ENCODE data around the gene MAPT.
"Not testable (repeated sequence)": the region's sequence is repeated elsewhere in the genome, so short reads cannot be mapped to it uniquely, and the experiment has no call there.

Gene MAPT

GRCh38 chr17:45956746-45957145, 62.4 kb downstream of the MAPT start:
- not testable (repeated sequence) for DNase-seq

DNA sequence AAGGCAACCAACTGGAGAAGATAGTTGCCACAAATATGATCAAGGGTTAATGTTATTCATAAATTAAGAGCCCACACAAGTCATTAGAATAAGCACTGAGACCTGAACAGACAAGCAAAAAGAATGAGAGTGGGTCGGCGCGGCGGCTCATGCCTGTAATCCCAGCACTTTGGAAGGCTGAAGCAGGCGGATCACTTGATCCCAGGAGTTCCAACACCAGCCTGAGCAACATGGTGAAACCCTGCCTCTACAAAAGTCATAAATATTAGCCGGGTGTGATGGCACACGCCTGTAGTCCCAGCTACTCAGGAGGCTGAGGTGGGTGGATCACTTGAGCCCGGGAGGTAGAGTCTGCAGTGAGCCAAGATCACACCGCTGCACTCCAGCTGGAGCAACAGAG, 64.0 kb downstream of the MAPT start:
- DNase-seq = no peak

- no peak for DNase-seq
Observed at GRCh38 chr17:45958994-45959665, 64.8 kb downstream of the MAPT start.

- DNase-seq = no peak
Observed at GRCh38 chr17:45960311-45960710, 66.0 kb downstream of the MAPT start.

DNA sequence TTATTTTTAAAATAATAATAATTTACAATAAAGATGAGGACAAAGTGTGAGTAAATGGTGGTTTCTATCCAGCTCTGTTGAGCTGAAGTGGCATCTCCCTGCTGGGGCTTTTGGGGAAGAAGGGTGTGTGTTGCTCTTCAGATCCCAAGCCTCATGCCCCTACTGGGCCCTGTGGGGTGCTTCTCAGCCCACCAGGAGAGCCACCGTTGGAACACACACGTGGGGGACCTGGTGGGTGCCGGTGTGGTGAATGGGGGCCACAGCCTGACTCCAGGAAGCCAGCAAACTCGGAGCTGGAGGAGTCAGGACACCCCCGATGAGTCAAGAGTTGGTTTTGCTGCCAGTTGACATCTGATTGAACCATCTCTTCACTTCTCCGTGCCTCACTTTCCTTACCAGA, 66.9 kb downstream of the MAPT start:
- DNase-seq = no peak

DNA sequence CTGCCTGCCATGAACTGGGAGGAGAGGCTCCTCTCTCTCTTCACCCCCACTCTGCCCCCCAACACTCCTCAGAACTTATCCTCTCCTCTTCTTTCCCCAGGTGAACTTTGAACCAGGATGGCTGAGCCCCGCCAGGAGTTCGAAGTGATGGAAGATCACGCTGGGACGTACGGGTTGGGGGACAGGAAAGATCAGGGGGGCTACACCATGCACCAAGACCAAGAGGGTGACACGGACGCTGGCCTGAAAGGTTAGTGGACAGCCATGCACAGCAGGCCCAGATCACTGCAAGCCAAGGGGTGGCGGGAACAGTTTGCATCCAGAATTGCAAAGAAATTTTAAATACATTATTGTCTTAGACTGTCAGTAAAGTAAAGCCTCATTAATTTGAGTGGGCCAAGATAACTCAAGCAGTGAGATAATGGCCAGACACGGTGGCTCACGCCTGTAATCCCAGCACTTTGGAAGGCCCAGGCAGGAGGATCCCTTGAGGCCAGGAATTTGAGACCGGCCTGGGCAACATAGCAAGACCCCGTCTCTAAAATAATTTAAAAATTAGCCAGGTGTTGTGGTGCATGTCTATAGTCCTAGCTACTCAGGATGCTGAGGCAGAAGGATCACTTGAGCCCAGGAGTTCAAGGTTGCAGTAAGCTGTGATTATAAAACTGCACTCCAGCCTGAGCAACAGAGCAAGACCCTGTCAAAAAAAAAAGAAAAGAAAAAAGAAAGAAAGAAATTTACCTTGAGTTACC, 68.0 kb downstream of the MAPT start:
- no peak for DNase-seq

- DNase-seq = no peak
Observed at GRCh38 chr17:45963283-45963682, 68.9 kb downstream of the MAPT start.

GRCh38 chr17:45963889-45964288, 69.5 kb downstream of the MAPT start:
- no peak for DNase-seq

DNA sequence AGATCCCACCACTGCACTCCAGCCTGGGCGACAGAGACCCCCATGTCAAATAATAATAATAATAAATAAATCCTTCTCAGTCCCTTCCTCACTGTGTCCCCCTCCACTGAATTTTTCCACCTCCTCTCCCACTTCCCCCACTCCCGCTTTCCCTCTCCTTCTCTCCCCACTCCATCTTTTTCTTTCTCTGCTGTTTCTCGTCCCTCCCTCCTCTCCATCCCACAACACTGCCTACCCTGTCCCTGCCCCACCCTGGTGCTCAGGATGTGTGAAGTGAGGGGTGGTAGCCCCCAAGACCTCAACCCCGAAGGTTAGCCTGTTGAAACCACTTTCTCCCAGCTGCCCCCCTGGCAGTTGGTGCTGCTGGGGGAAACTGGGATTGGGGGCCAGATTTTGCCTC, 70.3 kb downstream of the MAPT start:
- DNase-seq = no peak

- peak; percentile 17 for DNase-seq
Observed at GRCh38 chr17:45965812-45966211, 71.5 kb downstream of the MAPT start.

DNA sequence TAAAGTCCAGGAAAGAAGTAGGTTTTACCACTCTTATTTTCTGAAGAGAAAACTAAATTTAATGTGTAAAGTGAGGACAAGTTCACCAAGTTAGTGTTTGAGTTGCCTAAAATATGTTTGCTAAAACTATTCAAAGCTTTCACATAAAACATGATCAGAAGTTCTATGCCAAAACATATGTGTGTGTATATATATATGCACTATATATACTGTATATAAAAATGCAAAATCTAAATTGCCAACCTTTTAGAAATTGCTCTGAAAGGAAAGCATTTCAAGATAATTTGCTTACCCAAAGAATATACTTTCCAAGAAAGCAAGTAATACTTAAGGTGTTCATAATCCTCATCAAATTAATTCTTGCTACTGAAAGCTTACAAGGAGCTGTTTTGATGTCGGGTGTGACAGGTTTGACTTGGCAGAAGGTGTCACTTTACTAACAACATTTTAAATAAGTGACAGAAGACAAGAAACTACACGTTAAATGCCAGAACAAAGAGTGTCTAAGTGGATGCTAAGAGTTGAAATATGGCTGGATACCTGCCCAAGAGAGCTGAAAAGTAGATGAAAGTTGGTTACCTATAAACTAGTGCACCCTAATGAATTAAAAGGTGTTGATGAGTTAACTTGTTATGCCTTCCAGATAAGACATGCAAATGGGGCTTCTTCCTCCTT, 72.4 kb downstream of the MAPT start:
- no peak for DNase-seq

DNA sequence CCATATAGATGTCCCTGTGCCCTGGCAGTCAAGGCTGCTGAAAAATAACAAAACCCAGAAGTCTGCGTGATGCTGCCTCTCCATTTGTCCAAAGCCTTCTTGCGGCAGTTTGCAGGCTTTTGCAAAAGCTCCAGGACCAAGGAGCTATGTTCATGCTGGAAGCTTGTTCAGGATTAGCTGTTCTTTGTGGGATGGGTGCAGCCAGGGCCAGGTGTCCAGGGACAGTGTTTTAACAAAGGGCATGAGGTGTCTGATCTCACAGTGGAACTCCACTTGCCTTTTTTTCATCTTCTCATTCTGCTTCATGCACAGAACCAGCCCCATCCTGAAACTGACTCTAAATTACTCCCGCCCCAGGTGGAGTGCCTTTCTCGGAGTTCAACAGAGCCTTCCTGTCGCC, 73.0 kb downstream of the MAPT start:
- no peak for DNase-seq

GRCh38 chr17:45968732-45969131, 74.4 kb downstream of the MAPT start:
- no peak for DNase-seq

DNA sequence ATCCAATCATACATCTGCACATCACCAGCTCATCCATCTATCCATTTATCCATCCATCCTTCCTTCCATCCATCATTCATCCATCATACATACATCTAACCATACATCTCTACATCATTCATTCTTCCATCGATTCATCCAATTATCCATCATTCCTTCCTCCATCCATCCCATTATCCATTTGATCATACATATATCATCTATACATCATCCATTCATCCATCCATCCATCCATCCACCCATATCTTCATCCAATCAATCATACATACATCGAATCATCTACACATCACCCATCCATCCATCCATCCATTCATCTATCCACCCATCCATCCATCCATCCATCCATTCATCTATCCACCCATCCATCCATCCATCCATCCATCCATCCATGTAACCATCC, 75.4 kb downstream of the MAPT start:
- no peak for DNase-seq

- DNase-seq = no peak
Observed at GRCh38 chr17:45970659-45971058, 76.3 kb downstream of the MAPT start.

GRCh38 chr17:45971698-45972141, 77.4 kb downstream of the MAPT start:
- no peak for DNase-seq

- DNase-seq = no peak
Observed at GRCh38 chr17:45972531-45972930, 78.2 kb downstream of the MAPT start.

- peak; percentile 10 for DNase-seq
Observed at GRCh38 chr17:45973099-45973780, 78.9 kb downstream of the MAPT start.

- DNase-seq = no peak
Observed at GRCh38 chr17:45973946-45974859, 79.8 kb downstream of the MAPT start.

DNA sequence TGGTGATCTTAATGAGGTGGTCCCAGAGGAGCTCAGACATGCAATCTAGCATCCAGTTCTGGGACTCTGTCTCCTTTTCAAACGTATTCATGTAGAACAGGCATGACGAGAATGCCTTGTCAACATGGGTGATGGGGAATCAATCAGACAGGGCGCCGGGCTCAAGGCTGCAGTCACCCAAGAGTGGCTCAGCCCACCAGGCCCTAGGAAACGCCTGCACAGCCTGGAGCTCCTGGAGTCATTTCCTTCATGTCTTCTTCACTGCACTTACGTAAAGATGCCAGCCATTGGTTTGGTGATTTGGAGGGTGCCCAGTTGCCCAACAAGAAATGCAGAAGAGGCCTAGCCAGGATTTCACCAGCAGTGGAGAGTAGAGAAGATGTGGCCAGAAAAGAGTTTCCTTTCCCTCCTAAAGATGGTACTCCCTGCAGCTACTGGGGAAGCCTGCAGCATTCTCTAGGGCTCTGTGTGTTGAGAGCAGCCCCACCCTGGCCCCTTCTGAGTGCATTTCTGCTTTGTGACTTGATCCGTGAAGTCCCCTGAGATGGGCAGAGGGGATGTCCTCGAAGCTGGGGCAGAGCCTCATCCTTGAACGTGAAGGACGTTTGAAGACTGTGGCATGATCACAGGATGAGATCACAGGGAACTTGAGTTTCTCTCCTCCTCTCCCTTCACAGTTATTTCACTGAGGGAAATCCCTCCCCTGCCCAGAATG, 80.7 kb downstream of the MAPT start:
- DNase-seq = no peak

- DNase-seq = no peak
Observed at GRCh38 chr17:45975640-45976295, 81.4 kb downstream of the MAPT start.

Measured in NCI-H446 treated with DMSO at 0.1 percent for 48 hours (cell line).